Measurements from ENCODE around the gene ZFAND5. TPM values are rescaled to one million over a fixed set of nuclear protein-coding genes. Genes with fewer than 3 reads are reported as not detected.

Gene ZFAND5
- total and polyA plus RNA-seq, 4 experiments from 2014 or later, result 49.3 to 148 (median 112) TPM

DNA sequence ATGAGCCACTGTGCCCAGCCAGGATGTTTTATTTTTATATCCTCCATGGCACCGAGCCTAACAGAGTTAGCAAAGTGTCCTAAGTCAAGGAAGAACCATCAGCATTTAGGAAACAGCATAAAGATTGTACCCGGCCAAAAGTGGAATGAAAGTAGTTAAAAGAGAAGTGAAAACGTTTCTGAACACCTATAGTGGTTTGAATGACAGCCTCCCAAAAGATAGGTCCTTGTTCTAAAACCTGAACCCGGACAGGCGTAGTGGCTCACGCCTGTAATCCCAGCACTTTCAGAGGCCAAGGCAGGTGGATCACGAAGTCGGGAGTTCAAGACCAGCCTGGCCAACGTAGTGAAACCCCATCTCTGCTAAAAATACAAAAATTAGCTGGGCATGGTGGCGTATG, 37.4 kb downstream of the ZFAND5 start:
- Mint-ChIP-seq H3K4me1 (no peaks in the 10 kb centered on the region), H3K27me3 (peaks cover 3 to 6% of the 10 kb centered on the region in 2 donors), H3K4me3 (no peak overlapping the region), H3K27ac (no peak overlapping the region), H3K36me3 (no peaks in the 10 kb centered on the region), H3K9me3 (peaks cover 0 to 1% (median 0%) of the 10 kb centered on the region in 8 donors)
- Histone ChIP-seq H3K4me3 (ENCODE audit: low read length in 2 of 2) (no peak overlapping the region), H3K9me3 (ENCODE audit: control insufficient read depth in 1 of 2, low read length in 2 of 2) (no peaks in the 10 kb centered on the region), H3K36me3 (ENCODE audit: insufficient read depth, low read length) (no peaks in the 10 kb centered on the region), H3K4me1 (ENCODE audit: insufficient read depth, low read length) (no peaks in the 10 kb centered on the region), H3K27me3 (ENCODE audit: insufficient read depth, low read length) (no peaks in the 10 kb centered on the region), H3K27ac (ENCODE audit: low read depth, low read length) (no peak overlapping the region)
- no peak for DNase-seq
- intact Hi-C loops (cut with micrococcal nuclease), result no loop called here
- POLR2A ChIA-PET (ENCODE audit: partially characterized antibody), result no interaction called here
- CTCF ChIA-PET (ENCODE audit: partially characterized antibody), result no interaction called here

GRCh38 chr9:72326641-72327040, 38.4 kb downstream of the ZFAND5 start:
- intact Hi-C loops (cut with micrococcal nuclease), result no loop called here
- Mint-ChIP-seq H3K4me3 (no peak overlapping the region), H3K27me3 (peaks cover 3 to 9% of the 10 kb centered on the region in 2 donors), H3K27ac (no peak overlapping the region), H3K9me3 (peaks cover 0 to 1% (median 0%) of the 10 kb centered on the region in 8 donors), H3K36me3 (no peaks in the 10 kb centered on the region), H3K4me1 (no peaks in the 10 kb centered on the region)
- Histone ChIP-seq H3K4me1 (ENCODE audit: insufficient read depth, low read length) (no peaks in the 10 kb centered on the region), H3K4me3 (ENCODE audit: low read length in 2 of 2) (no peak overlapping the region), H3K27ac (ENCODE audit: low read depth, low read length) (no peak overlapping the region), H3K27me3 (ENCODE audit: insufficient read depth, low read length) (no peaks in the 10 kb centered on the region), H3K36me3 (ENCODE audit: insufficient read depth, low read length) (no peaks in the 10 kb centered on the region), H3K9me3 (ENCODE audit: control insufficient read depth in 1 of 2, low read length in 2 of 2) (no peaks in the 10 kb centered on the region)
- ChIA-PET CTCF (ENCODE audit: partially characterized antibody) (no interaction called here), POLR2A (ENCODE audit: partially characterized antibody) (no interaction called here)
- no peak for DNase-seq

DNA sequence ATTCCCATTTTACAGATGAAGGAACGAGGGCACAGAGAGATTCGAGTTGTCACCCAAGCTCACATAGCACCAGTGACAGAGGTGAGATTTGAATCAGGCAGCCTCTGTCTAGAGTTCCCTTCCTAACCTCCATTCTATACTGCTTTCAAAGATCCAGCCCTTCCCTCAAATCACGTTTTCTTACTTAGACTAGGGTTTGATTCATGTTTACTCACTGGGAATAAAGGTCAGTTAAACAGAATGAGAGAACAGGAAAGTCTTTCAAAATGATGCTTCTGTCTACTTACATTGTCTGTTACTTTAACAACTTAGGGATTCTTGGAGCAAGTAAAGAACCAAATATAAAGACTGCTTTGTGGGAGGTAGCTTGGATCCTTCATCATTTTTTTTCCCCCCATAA, 40.0 kb downstream of the ZFAND5 start:
- no peak for DNase-seq
- no peaks in the 10 kb centered on the region for H3K27me3 ChIP-seq (ENCODE audit: insufficient read depth, low read length)
- no peak overlapping the region for H3K27ac ChIP-seq (ENCODE audit: low read depth, low read length)
- no peak overlapping the region for H3K4me3 ChIP-seq (ENCODE audit: low read length in 2 of 2)
- POLR2A ChIA-PET (ENCODE audit: partially characterized antibody), result no interaction called here
- peaks cover 3 to 9% of the 10 kb centered on the region in 2 donors for H3K27me3 Mint-ChIP-seq
- H3K36me3 Mint-ChIP-seq, result no peaks in the 10 kb centered on the region
- H3K27ac Mint-ChIP-seq, result no peak overlapping the region
- no peak overlapping the region for H3K4me3 Mint-ChIP-seq
- CTCF ChIA-PET (ENCODE audit: partially characterized antibody), result no interaction called here
- intact Hi-C loops (cut with micrococcal nuclease), result no loop called here
- peaks cover 0 to 1% (median 0%) of the 10 kb centered on the region in 8 donors for H3K9me3 Mint-ChIP-seq
- no peaks in the 10 kb centered on the region for H3K4me1 Mint-ChIP-seq
- H3K4me1 ChIP-seq (ENCODE audit: insufficient read depth, low read length), result no peaks in the 10 kb centered on the region
- no peaks in the 10 kb centered on the region for H3K36me3 ChIP-seq (ENCODE audit: insufficient read depth, low read length)
- H3K9me3 ChIP-seq (ENCODE audit: control insufficient read depth in 1 of 2, low read length in 2 of 2), result no peaks in the 10 kb centered on the region

GRCh38 chr9:72322678-72323077, 42.3 kb downstream of the ZFAND5 start:
- POLR2A ChIA-PET (ENCODE audit: partially characterized antibody), result interaction anchor here (1.1 kb wide), 1 partner anchor 43 kb away, joined by 4 read pairs; the partner anchor contains the start of gene ZFAND5
- no peaks in the 10 kb centered on the region for H3K9me3 ChIP-seq (ENCODE audit: control insufficient read depth in 1 of 2, low read length in 2 of 2)
- no peak overlapping the region for H3K27ac ChIP-seq (ENCODE audit: low read depth, low read length)
- peaks cover 0 to 1% (median 0%) of the 10 kb centered on the region in 4 donors for H3K4me1 Mint-ChIP-seq
- intact Hi-C loops (cut with micrococcal nuclease), result no loop called here
- no peak overlapping the region for H3K27ac Mint-ChIP-seq
- CTCF ChIA-PET (ENCODE audit: partially characterized antibody), result no interaction called here
- H3K36me3 Mint-ChIP-seq, result no peaks in the 10 kb centered on the region
- H3K27me3 Mint-ChIP-seq, result peaks cover 3 to 10% of the 10 kb centered on the region in 2 donors
- no peak overlapping the region for H3K4me3 Mint-ChIP-seq
- H3K36me3 ChIP-seq (ENCODE audit: insufficient read depth, low read length), result no peaks in the 10 kb centered on the region
- no peak overlapping the region for H3K4me3 ChIP-seq (ENCODE audit: low read length in 2 of 2)
- H3K9me3 Mint-ChIP-seq, result no peaks in the 10 kb centered on the region
- no peak for DNase-seq
- H3K27me3 ChIP-seq (ENCODE audit: insufficient read depth, low read length), result no peaks in the 10 kb centered on the region
- H3K4me1 ChIP-seq (ENCODE audit: insufficient read depth, low read length), result no peaks in the 10 kb centered on the region

GRCh38 chr9:72322259-72322658, 42.7 kb downstream of the ZFAND5 start:
- Histone ChIP-seq H3K4me3 (ENCODE audit: low read length in 2 of 2) (no peak overlapping the region), H3K27ac (ENCODE audit: low read depth, low read length) (no peak overlapping the region), H3K36me3 (ENCODE audit: insufficient read depth, low read length) (no peaks in the 10 kb centered on the region), H3K27me3 (ENCODE audit: insufficient read depth, low read length) (no peaks in the 10 kb centered on the region), H3K4me1 (ENCODE audit: insufficient read depth, low read length) (no peaks in the 10 kb centered on the region), H3K9me3 (ENCODE audit: control insufficient read depth in 1 of 2, low read length in 2 of 2) (no peaks in the 10 kb centered on the region)
- Mint-ChIP-seq H3K9me3 (no peaks in the 10 kb centered on the region), H3K36me3 (no peaks in the 10 kb centered on the region), H3K4me1 (peaks cover 0 to 1% (median 0%) of the 10 kb centered on the region in 4 donors), H3K27me3 (peaks cover 3 to 10% of the 10 kb centered on the region in 2 donors), H3K27ac (no peak overlapping the region), H3K4me3 (no peak overlapping the region)
- CTCF ChIA-PET (ENCODE audit: partially characterized antibody), result interaction anchor here (1.3 kb wide), 2 partner anchors 41 to 50 kb away, joined by 3 to 4 read pairs; no protein-coding TSS in a partner anchor
- intact Hi-C loops (cut with micrococcal nuclease), result no loop called here
- no peak for DNase-seq
- POLR2A ChIA-PET (ENCODE audit: partially characterized antibody), result interaction anchor here (1.1 kb wide), 1 partner anchor 43 kb away, joined by 4 read pairs; the partner anchor contains the start of gene ZFAND5

DNA sequence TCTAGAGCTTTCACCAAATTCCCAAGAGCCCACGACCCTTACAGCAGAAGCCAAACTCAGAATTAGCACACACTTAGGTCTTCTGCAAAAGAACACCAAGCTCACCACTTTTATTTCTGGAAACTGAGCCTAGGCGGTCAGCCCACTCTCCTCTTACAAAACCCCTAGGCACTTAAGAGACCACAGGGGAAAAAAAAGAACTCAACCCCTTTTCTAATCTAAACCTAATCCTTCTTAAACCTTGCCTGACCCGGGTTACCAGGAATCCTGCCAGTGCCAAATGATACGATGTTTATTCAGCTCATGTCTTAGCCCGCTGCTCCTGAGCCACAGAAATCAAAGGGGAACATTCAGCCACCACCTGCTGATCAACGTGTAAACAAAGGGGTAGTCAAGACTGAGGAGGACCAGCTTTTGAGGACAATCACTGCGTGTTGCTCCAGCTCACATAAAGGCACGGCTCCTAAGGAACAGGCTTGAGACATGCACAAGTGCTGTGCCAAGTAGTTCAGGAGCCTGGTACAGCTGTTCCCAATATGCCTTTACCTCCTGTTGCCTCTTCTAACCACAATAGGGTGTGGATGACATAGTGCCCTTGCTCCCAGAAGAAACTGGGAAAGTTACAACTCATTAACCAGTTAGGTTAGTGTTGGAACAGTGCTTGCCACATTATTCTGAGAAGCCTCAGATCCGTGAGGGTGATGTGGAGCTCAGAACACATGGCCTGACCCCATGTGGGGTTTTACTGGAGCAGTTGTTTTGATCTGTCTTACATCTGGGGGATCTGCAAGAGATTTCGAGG, 49.3 kb downstream of the ZFAND5 start:
- Mint-ChIP-seq H3K36me3 (no peaks in the 10 kb centered on the region), H3K4me3 (no peak overlapping the region), H3K27ac (peak overlapping the region in 1 of 7 donors; percentile 12), H3K4me1 (peaks cover 0 to 1% (median 0%) of the 10 kb centered on the region in 4 donors), H3K27me3 (peaks cover 0 to 2% of the 10 kb centered on the region in 2 donors), H3K9me3 (no peaks in the 10 kb centered on the region)
- no peak for DNase-seq
- no peaks in the 10 kb centered on the region for H3K4me1 ChIP-seq (ENCODE audit: insufficient read depth, low read length)
- no peak overlapping the region for H3K4me3 ChIP-seq (ENCODE audit: low read length in 2 of 2)
- H3K36me3 ChIP-seq (ENCODE audit: insufficient read depth, low read length), result no peaks in the 10 kb centered on the region
- CTCF ChIA-PET (ENCODE audit: partially characterized antibody), result interaction anchor here (0.5 to 1.0 kb wide), 2 partner anchors 34 to 59 kb away, joined by 3 read pairs; no protein-coding TSS in a partner anchor
- intact Hi-C loops (cut with micrococcal nuclease), result no loop called here
- no peaks in the 10 kb centered on the region for H3K9me3 ChIP-seq (ENCODE audit: control insufficient read depth in 1 of 2, low read length in 2 of 2)
- POLR2A ChIA-PET (ENCODE audit: partially characterized antibody), result no interaction called here
- no peak overlapping the region for H3K27ac ChIP-seq (ENCODE audit: low read depth, low read length)
- H3K27me3 ChIP-seq (ENCODE audit: insufficient read depth, low read length), result no peaks in the 10 kb centered on the region

GRCh38 chr9:72315089-72315509, 49.9 kb downstream of the ZFAND5 start:
- Mint-ChIP-seq H3K27ac (no peak overlapping the region), H3K4me3 (no peak overlapping the region), H3K4me1 (peaks cover 0 to 1% (median 0%) of the 10 kb centered on the region in 4 donors), H3K9me3 (no peaks in the 10 kb centered on the region), H3K27me3 (peaks cover 0 to 2% of the 10 kb centered on the region in 2 donors), H3K36me3 (no peaks in the 10 kb centered on the region)
- H3K27me3 ChIP-seq (ENCODE audit: insufficient read depth, low read length), result no peaks in the 10 kb centered on the region
- H3K36me3 ChIP-seq (ENCODE audit: insufficient read depth, low read length), result no peaks in the 10 kb centered on the region
- no peaks in the 10 kb centered on the region for H3K4me1 ChIP-seq (ENCODE audit: insufficient read depth, low read length)
- ChIA-PET POLR2A (ENCODE audit: partially characterized antibody) (no interaction called here), CTCF (ENCODE audit: partially characterized antibody) (interaction anchor here (0.5 kb wide), 1 partner anchor 60 kb away, joined by 3 read pairs; no protein-coding TSS in a partner anchor)
- DNase-seq, result no peak
- H3K4me3 ChIP-seq (ENCODE audit: low read length in 2 of 2), result no peak overlapping the region
- no peaks in the 10 kb centered on the region for H3K9me3 ChIP-seq (ENCODE audit: control insufficient read depth in 1 of 2, low read length in 2 of 2)
- H3K27ac ChIP-seq (ENCODE audit: low read depth, low read length), result no peak overlapping the region
- intact Hi-C loops (cut with micrococcal nuclease), result no loop called here

Measured in CD4-positive, alpha-beta memory T cell (primary cell).